Activated CD8-positive, alpha-beta memory T cell treated with anti-CD3 and anti-CD28 coated beads, Interleukin-2, amount 10 ng/mL, durations not matched to agents 7 days and 5 days (primary cell): ENCODE measurements around the gene RNF13. TPM values are rescaled to one million over a fixed set of nuclear protein-coding genes. Genes with fewer than 3 reads are reported as not detected.
"Not testable (repeated sequence)": the region's sequence is repeated elsewhere in the genome, so short reads cannot be mapped to it uniquely, and the experiment has no call there.

Experiments used
- ATAC-seq: fragments of 150-1000 bp; cut with Tn5 transposase; one replicate; pipeline ENCODE4 v1.10.0; 2021; ENCODE audit warnings: moderate library complexity
- CTCF ChIA-PET: fragments of 350-600 bp; sonication (Branson Sonifier 250); formaldehyde crosslinking; loops from one replicate; lab custom pipeline; 2021; ENCODE audit warnings: antibody characterized with exemption; lab: Charles Lee
- DNase-seq: peaks from one replicate; pipeline ENCODE4 v3.0.0-alpha.2; 2020
- H3K27ac Mint-ChIP-seq: one replicate; pipeline ENCODE4 v1.8.0; 2021; ENCODE audit warnings: mild to moderate bottlenecking, mixed read lengths
- H3K27me3 Mint-ChIP-seq: one replicate; pipeline ENCODE4 v1.8.0; 2021; ENCODE audit warnings: mixed read lengths
- H3K36me3 Mint-ChIP-seq: one replicate; pipeline ENCODE4 v1.8.0; 2021; ENCODE audit warnings: mild to moderate bottlenecking, mixed read lengths
- H3K4me1 Mint-ChIP-seq: one replicate; pipeline ENCODE4 v1.8.0; 2021; ENCODE audit warnings: mixed read lengths
- H3K4me3 Mint-ChIP-seq: one replicate; pipeline ENCODE4 v1.8.0; 2021; ENCODE audit warnings: mild to moderate bottlenecking, moderate library complexity, mixed read lengths
- H3K9me3 Mint-ChIP-seq: one replicate; pipeline ENCODE4 v1.8.0; 2022; ENCODE audit warnings: low read depth, mixed read lengths
- total RNA-seq, 2 experiments: library from RNA; stranded (reverse); gene quantifications; one replicate each; pipeline ENCODE4 v1.2.3, GENCODE V29; 2021

The RNF13 gene
- total RNA-seq, 2 experiments from 2014 or later: 29.6 to 39.7 TPM

DNA sequence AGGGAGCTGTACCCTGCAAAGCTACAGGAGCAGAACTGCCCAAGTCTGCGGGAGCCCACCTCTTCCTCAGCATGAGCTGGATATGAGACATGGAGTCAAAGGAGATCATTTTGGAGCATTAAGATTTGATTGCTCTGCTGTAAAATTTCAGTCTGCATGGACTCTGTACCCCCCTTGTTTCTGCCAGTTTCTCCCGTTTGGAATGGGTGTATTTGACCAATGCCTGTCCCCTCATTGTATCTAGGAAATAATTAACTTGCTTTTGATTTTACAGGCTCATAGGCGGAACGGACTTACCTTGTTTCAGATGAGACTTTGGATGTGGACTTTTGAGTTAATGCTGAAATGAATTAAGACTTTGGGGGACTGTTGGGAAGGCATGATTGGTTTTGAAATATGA, 18.3 kb downstream of the RNF13 start:
- Mint-ChIP-seq H3K4me3 (no peak overlapping the region), H3K4me1 (no peaks in the 10 kb centered on the region), H3K27me3 (no peaks in the 10 kb centered on the region), H3K36me3 (peaks cover 56% of the 10 kb centered on the region), H3K27ac (no peak overlapping the region), H3K9me3 (peaks cover 38% of the 10 kb centered on the region)
- ATAC-seq (no peak), DNase-seq (no peak)
- CTCF ChIA-PET: no interaction called here

- H3K9me3 Mint-ChIP-seq: peaks cover 42% of the 10 kb centered on the region
- no peak for ATAC-seq
- no peaks in the 10 kb centered on the region for H3K27me3 Mint-ChIP-seq
- DNase-seq: no peak
- no peak overlapping the region for H3K27ac Mint-ChIP-seq
- H3K4me1 Mint-ChIP-seq: no peaks in the 10 kb centered on the region
- peaks cover 63% of the 10 kb centered on the region for H3K36me3 Mint-ChIP-seq
- no peak overlapping the region for H3K4me3 Mint-ChIP-seq
- CTCF ChIA-PET: no interaction called here
Measured at GRCh38 chr3:149832086-149832485, 19.1 kb downstream of the RNF13 start.

DNA sequence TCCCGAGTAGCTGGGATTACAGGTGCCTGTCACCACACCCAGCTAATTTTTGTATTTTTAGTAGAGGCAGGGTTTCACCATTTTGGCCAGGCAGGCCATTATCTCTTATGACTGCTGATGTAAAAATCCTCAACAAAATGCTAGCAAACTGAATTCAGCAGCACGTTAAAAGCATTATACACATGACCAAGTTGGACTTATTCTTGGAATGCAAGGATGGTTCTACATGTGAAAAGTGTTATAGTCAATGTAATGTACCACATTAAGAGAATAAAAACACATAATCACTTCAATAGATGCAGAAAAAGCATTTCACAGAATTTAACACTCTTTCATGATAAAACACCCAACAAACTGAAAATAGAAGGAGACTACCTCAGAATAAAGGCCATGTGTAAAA, 20.2 kb downstream of the RNF13 start:
- no peak overlapping the region for H3K4me3 Mint-ChIP-seq
- H3K4me1 Mint-ChIP-seq: no peaks in the 10 kb centered on the region
- no peaks in the 10 kb centered on the region for H3K27me3 Mint-ChIP-seq
- no peak overlapping the region for H3K27ac Mint-ChIP-seq
- CTCF ChIA-PET: interaction anchor here (0.7 kb wide), 1 partner anchor 257 kb away, joined by 3 read pairs; no protein-coding TSS in a partner anchor
- H3K9me3 Mint-ChIP-seq: peaks cover 48% of the 10 kb centered on the region
- ATAC-seq: no peak
- peaks cover 73% of the 10 kb centered on the region for H3K36me3 Mint-ChIP-seq
- DNase-seq: no peak

GRCh38 chr3:149838491-149838890, 25.5 kb downstream of the RNF13 start:
- H3K4me3 Mint-ChIP-seq, H3K27ac Mint-ChIP-seq, H3K27me3 Mint-ChIP-seq, CTCF ChIA-PET, ATAC-seq, H3K4me1 Mint-ChIP-seq, DNase-seq: not testable (repeated sequence)
- H3K36me3 Mint-ChIP-seq: peaks cover 52% of the 10 kb centered on the region
- peaks cover 32% of the 10 kb centered on the region for H3K9me3 Mint-ChIP-seq

DNA sequence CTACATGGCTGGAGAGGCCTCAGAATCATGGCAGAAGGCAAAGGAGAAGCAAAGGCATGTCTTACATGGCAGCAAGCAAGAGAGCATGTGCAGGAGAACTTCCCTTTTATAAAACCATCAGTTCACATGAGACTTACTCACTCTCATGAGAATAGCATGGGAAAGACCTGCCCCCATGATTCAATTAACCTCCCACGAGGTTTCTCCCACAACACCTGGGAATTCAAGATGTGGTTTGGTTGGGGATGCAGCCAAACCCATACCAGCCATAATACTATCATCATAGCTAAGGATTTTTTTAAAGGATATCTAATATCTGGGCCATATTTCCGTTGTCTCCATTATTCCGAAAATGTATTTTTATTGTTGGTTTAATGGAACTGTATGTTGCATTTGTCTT, 26.5 kb downstream of the RNF13 start:
- H3K4me3 Mint-ChIP-seq, CTCF ChIA-PET, H3K27me3 Mint-ChIP-seq, ATAC-seq, H3K4me1 Mint-ChIP-seq, H3K27ac Mint-ChIP-seq, DNase-seq: not testable (repeated sequence)
- peaks cover 48% of the 10 kb centered on the region for H3K36me3 Mint-ChIP-seq
- H3K9me3 Mint-ChIP-seq: peaks cover 25% of the 10 kb centered on the region

DNA sequence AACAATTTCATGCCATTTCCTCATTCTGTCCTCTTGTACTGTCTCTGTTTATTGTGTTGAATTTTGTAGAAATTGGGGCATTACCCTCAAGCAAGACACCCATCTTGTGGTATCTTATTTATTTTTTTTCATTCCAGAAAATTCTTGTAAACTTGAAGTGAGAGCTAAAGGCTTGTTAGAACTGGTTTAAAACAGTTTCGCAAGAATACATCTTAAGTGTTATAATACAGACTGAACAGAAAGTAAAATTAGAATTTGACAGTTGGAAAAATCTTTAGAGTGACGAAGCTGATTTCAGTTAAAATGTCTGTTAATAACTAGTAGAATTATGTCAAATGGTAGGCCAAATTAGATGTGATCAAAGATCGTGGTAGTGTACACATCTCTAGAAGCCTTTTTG, 26.9 kb downstream of the RNF13 start:
- Mint-ChIP-seq H3K4me1 (peaks cover 6% of the 10 kb centered on the region), H3K9me3 (peaks cover 21% of the 10 kb centered on the region), H3K27ac (no peak overlapping the region), H3K4me3 (no peak overlapping the region), H3K27me3 (no peaks in the 10 kb centered on the region), H3K36me3 (peaks cover 46% of the 10 kb centered on the region)
- CTCF ChIA-PET: no interaction called here
- DNase-seq: no peak
- no peak for ATAC-seq

GRCh38 chr3:149843502-149843901, 30.5 kb downstream of the RNF13 start:
- Mint-ChIP-seq H3K4me1 (peaks cover 6% of the 10 kb centered on the region), H3K9me3 (peaks cover 4% of the 10 kb centered on the region), H3K4me3 (no peak overlapping the region), H3K27ac (no peak overlapping the region), H3K36me3 (peaks cover 38% of the 10 kb centered on the region), H3K27me3 (no peaks in the 10 kb centered on the region)
- DNase-seq: no peak
- CTCF ChIA-PET: no interaction called here
- no peak for ATAC-seq

GRCh38 chr3:149844091-149844490, 31.1 kb downstream of the RNF13 start:
- no peak for DNase-seq
- Mint-ChIP-seq H3K27ac (no peak overlapping the region), H3K4me1 (peaks cover 6% of the 10 kb centered on the region), H3K27me3 (no peaks in the 10 kb centered on the region), H3K36me3 (peaks cover 41% of the 10 kb centered on the region), H3K9me3 (peaks cover 4% of the 10 kb centered on the region), H3K4me3 (no peak overlapping the region)
- CTCF ChIA-PET: no interaction called here
- no peak for ATAC-seq

DNA sequence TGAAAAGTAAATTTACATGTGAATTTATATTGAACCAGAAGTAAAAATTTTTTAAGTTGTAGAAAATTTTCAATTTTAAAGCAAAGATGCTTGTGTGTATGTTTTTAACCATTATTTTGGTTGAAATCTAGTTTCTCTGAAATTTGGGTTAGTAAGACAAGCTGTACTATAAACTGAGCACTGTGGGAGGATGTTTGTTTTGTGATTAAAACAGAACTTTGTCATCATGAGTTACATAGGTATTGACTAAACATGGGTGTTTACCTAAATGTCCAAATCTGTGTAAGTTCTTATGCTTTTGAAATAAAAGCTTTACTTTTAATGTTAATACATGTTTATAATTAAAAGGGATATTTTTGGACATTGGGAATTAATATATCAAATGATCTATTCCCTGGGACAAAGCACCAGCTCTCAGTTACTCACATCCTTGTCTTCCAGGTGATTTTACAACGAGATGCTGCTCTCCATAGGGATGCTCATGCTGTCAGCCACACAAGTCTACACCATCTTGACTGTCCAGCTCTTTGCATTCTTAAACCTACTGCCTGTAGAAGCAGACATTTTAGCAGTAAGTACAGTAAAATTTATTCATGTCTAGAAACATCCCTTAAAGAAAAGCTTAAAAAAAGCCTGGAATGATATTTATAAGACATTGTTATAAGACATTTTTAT, 32.7 kb downstream of the RNF13 start:
- Mint-ChIP-seq H3K36me3 (peaks cover 41% of the 10 kb centered on the region), H3K4me1 (peaks cover 3% of the 10 kb centered on the region), H3K27me3 (no peaks in the 10 kb centered on the region), H3K9me3 (no peaks in the 10 kb centered on the region), H3K27ac (no peak overlapping the region), H3K4me3 (no peak overlapping the region)
- DNase-seq: no peak
- CTCF ChIA-PET: interaction anchor here (1.2 kb wide), 1 partner anchor 20 kb away, joined by 3 read pairs; no protein-coding TSS in a partner anchor
- no peak for ATAC-seq

- H3K27me3 Mint-ChIP-seq: no peaks in the 10 kb centered on the region
- H3K27ac Mint-ChIP-seq: no peak overlapping the region
- CTCF ChIA-PET: interaction anchor here (1.1 to 1.7 kb wide), 2 partner anchors 23 to 40 kb away, joined by 4 read pairs; no protein-coding TSS in a partner anchor
- no peaks in the 10 kb centered on the region for H3K9me3 Mint-ChIP-seq
- no peaks in the 10 kb centered on the region for H3K4me1 Mint-ChIP-seq
- H3K36me3 Mint-ChIP-seq: peaks cover 42% of the 10 kb centered on the region
- DNase-seq (no peak), ATAC-seq (no peak)
- H3K4me3 Mint-ChIP-seq: no peak overlapping the region
Measured at GRCh38 chr3:149848238-149848637, 35.2 kb downstream of the RNF13 start.

GRCh38 chr3:149848688-149849087, 35.7 kb downstream of the RNF13 start:
- Mint-ChIP-seq H3K36me3 (peaks cover 41% of the 10 kb centered on the region), H3K27ac (no peak overlapping the region), H3K4me1 (no peaks in the 10 kb centered on the region), H3K9me3 (no peaks in the 10 kb centered on the region), H3K27me3 (no peaks in the 10 kb centered on the region), H3K4me3 (no peak overlapping the region)
- DNase-seq (no peak), ATAC-seq (no peak)
- CTCF ChIA-PET: interaction anchor here (1.7 kb wide), 1 partner anchor 24 kb away, joined by 4 read pairs; no protein-coding TSS in a partner anchor

DNA sequence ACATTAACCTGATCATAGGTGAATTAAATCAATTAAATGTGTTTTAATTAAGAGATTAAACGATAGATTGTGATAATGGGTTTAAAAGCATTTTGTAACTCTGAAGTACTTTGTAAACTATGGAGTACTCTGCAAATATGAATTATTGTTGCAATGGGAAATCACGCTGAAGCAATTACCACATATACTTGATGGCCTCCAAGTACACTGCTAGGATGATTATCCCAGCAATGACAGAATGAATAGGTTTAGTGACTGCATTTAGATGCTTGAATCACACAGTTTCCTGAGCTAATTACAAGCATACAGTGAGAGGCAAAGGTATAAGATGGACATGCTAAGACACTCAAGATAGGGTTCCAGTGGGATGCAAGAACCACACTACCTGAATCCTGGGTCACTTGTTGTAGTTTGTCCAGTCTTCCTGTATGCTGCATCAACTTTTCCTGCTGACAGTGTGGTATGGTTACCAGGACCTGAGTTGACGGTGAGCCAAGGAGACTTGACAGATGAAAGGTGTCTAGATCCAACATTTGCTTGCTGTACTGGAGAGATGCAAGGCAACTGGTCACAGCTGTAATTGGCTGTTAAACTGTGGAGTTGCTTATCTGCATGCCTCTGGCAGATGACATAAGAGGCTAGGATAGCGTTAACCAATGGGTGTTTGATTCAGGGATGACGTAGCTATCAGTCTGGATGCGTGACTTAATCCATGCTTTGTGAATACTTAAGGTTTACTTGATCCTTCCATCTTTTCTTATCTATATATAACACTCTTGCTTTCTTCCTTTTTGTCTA, 38.0 kb downstream of the RNF13 start:
- DNase-seq: no peak
- CTCF ChIA-PET: no interaction called here
- Mint-ChIP-seq H3K36me3 (peaks cover 50% of the 10 kb centered on the region), H3K27me3 (no peaks in the 10 kb centered on the region), H3K4me3 (no peak overlapping the region), H3K27ac (no peak overlapping the region), H3K9me3 (no peaks in the 10 kb centered on the region), H3K4me1 (no peaks in the 10 kb centered on the region)
- ATAC-seq: no peak

- DNase-seq (no peak), ATAC-seq (no peak)
- no peaks in the 10 kb centered on the region for H3K27me3 Mint-ChIP-seq
- CTCF ChIA-PET: no interaction called here
- H3K4me1 Mint-ChIP-seq: no peaks in the 10 kb centered on the region
- no peak overlapping the region for H3K27ac Mint-ChIP-seq
- H3K36me3 Mint-ChIP-seq: peaks cover 53% of the 10 kb centered on the region
- no peak overlapping the region for H3K4me3 Mint-ChIP-seq
- H3K9me3 Mint-ChIP-seq: no peaks in the 10 kb centered on the region
Measured at GRCh38 chr3:149858911-149859310, 45.9 kb downstream of the RNF13 start.

- no peak overlapping the region for H3K4me3 Mint-ChIP-seq
- peaks cover 2% of the 10 kb centered on the region for H3K9me3 Mint-ChIP-seq
- no peaks in the 10 kb centered on the region for H3K27me3 Mint-ChIP-seq
- H3K4me1 Mint-ChIP-seq: no peaks in the 10 kb centered on the region
- H3K27ac Mint-ChIP-seq: no peak overlapping the region
- DNase-seq: no peak
- CTCF ChIA-PET: no interaction called here
- H3K36me3 Mint-ChIP-seq: peaks cover 51% of the 10 kb centered on the region
- ATAC-seq: no peak
Measured at GRCh38 chr3:149860881-149861280, 47.9 kb downstream of the RNF13 start.
